Thoracic aorta (tissue), 2 donors: ENCODE data around the gene CACNA2D1. TPM values are rescaled to one million over a fixed set of nuclear protein-coding genes. Genes with fewer than 3 reads are reported as not detected.

ENCODE experiments used
- ATAC-seq: fragments of 150-250 bp; one replicate; pipeline ENCODE4 v1.8.0; 2017; ENCODE audit warnings: low read depth; ENCODE audit not compliant: insufficient number of reproducible peaks, low FRiP score
- DNase-seq: peaks from one replicate; pipeline ENCODE4 v3.0.0-alpha.2; 2020; ENCODE audit warnings: low spot score
- H3K27ac ChIP-seq, 2 donors: fragments of 200-600 bp; sonication (generic); 1 replicate in 1 of 2; 2 replicates in 1 of 2; pipeline ENCODE4 v1.5.1; 2016; ENCODE audit warnings: mild to moderate bottlenecking in 2 of 2, moderate library complexity in 2 of 2
- H3K27me3 ChIP-seq: fragments of 200-600 bp; sonication (generic); replicated peaks from 2 replicates; pipeline ENCODE4 v1.6.0; 2016; ENCODE audit warnings: mild to moderate bottlenecking; ENCODE audit not compliant: insufficient read depth
- H3K36me3 ChIP-seq: fragments of 200-600 bp; sonication (generic); one replicate; pipeline ENCODE4 v1.5.1; 2016
- H3K4me1 ChIP-seq, 2 donors: fragments of 200-600 bp; sonication (generic); 1 replicate in 1 of 2; 2 replicates in 1 of 2; pipeline versions ENCODE4 v1.5.1 to v1.6.0; 2016; ENCODE audit warnings: low read depth in 2 of 2, mild to moderate bottlenecking in 1 of 2; ENCODE audit not compliant: control insufficient read depth in 1 of 2
- H3K4me3 ChIP-seq: fragments of 200-600 bp; sonication (generic); 2 replicates; pipeline ENCODE4 v1.5.1; 2016; ENCODE audit warnings: mild to moderate bottlenecking
- H3K9me3 ChIP-seq: fragments of 200-600 bp; sonication (generic); 2 replicates; pipeline ENCODE4 v1.5.1; 2016
- CTCF ChIP-seq: fragments of 200-600 bp; sonication (generic); IDR thresholded peaks from one replicate; pipeline ENCODE4 v1.5.1; 2019; ENCODE audit warnings: antibody characterized with exemption
- total RNA-seq, 2 donors: library from RNA; depleted of rRNA; stranded (reverse); fragments of >200 nt; gene quantifications; one replicate each; pipeline versions ENCODE4 v1.1.0 to v1.2.3, GENCODE V29; 2016

Gene CACNA2D1
- total RNA-seq, 2 donors from 2014 or later: 44.4 to 44.7 TPM

DNA sequence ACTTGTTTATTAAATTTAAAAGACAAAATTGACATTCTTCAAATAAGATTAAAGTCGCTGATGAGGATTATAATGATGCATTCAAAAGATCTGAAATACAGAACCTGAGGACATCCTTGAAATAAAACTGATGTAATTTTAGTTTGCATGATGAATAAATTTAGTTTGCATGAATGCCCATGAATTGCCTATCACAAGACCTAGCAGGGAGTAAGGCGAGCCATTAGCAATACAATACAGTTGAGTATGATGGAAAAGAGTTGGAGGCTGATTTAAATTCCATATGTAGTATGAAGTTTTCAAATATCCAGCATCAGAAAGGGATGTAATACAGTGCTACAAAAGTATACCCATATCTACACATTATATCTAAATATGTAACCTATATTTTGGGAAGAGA, 321.3 kb downstream of the CACNA2D1 start:
- Histone ChIP-seq H3K4me3 (no peak overlapping the region), H3K9me3 (no peaks in the 10 kb centered on the region), H3K36me3 (no peaks in the 10 kb centered on the region), H3K27ac (no peak overlapping the region), H3K27me3 (no peaks in the 10 kb centered on the region), H3K4me1 (no peaks in the 10 kb centered on the region)
- no peak for ATAC-seq
- TF ChIP-seq CTCF: no peak
- DNase-seq: no peak

- H3K4me3 ChIP-seq: no peak overlapping the region
- H3K27ac ChIP-seq: no peak overlapping the region
- no peaks in the 10 kb centered on the region for H3K36me3 ChIP-seq
- peaks cover 0 to 1% of the 10 kb centered on the region in 2 donors for H3K4me1 ChIP-seq
- H3K9me3 ChIP-seq: no peaks in the 10 kb centered on the region
- no peak for DNase-seq
- H3K27me3 ChIP-seq: no peaks in the 10 kb centered on the region
- ATAC-seq: no peak
- TF ChIP-seq CTCF: no peak
Measured at GRCh38 chr7:82114237-82114636, 329.3 kb downstream of the CACNA2D1 start.

GRCh38 chr7:82110146-82110840, 333.3 kb downstream of the CACNA2D1 start:
- ATAC-seq: no peak
- Histone ChIP-seq H3K4me3 (no peak overlapping the region), H3K36me3 (no peaks in the 10 kb centered on the region), H3K27me3 (no peaks in the 10 kb centered on the region), H3K4me1 (peaks cover 0 to 4% of the 10 kb centered on the region in 2 donors), H3K27ac (no peak overlapping the region), H3K9me3 (no peaks in the 10 kb centered on the region)
- no peak for DNase-seq
- no peak for TF ChIP-seq CTCF

DNA sequence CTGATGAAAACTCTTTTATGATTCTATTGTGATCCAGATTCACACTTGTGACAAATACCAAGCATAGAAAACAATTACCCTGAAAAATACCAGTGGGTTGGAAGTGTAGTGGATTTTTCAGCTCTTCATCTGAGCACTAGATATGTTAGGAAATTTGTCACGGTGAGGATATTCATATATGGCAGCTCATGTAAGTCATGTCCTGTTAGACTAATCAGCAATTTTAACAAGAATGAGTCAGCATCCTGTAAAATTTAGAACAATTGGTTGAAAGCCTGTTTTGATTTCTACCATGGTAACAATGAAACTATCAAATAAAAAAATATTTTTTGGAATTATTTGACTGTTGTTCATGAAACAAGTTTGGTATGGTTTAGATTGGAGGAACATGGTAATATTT, 334.3 kb downstream of the CACNA2D1 start:
- no peak for TF ChIP-seq CTCF
- ATAC-seq: no peak
- H3K36me3 ChIP-seq: no peaks in the 10 kb centered on the region
- H3K27ac ChIP-seq: no peak overlapping the region
- peaks cover 0 to 4% of the 10 kb centered on the region in 2 donors for H3K4me1 ChIP-seq
- H3K4me3 ChIP-seq: no peak overlapping the region
- no peaks in the 10 kb centered on the region for H3K27me3 ChIP-seq
- H3K9me3 ChIP-seq: no peaks in the 10 kb centered on the region
- no peak for DNase-seq

DNA sequence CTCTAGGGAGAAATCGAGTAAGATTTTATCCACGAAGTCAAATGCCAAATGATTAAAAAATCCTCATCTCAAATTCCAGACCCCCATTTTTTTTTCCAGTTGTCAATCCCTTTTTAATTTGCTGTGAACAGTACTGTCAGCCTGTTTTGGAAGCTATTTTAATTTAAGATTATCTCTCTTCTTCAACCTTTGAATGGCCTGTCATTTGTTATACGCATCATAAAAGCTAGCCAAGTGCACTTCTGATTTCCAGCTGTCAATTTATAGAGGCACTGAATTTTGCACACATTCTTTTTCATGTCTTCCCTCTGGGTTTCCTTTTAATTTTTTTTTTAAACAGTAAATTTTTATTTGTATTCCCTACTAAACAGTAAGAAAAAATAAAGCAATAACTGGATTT, 337.4 kb downstream of the CACNA2D1 start:
- H3K9me3 ChIP-seq: no peaks in the 10 kb centered on the region
- ATAC-seq: no peak

More for the DNA sequence above, 337.4 kb downstream of the CACNA2D1 start:
- H3K4me3 ChIP-seq: no peak overlapping the region
- no peak for TF ChIP-seq CTCF
- H3K27ac ChIP-seq: no peak overlapping the region
- peaks cover 0 to 4% of the 10 kb centered on the region in 2 donors for H3K4me1 ChIP-seq
- no peaks in the 10 kb centered on the region for H3K27me3 ChIP-seq
- DNase-seq: no peak
- H3K36me3 ChIP-seq: no peaks in the 10 kb centered on the region
